Ovary (tissue), 9 donors: Measurements from ENCODE around the gene THBS1. TPM values are rescaled to one million over a fixed set of nuclear protein-coding genes. Genes with fewer than 3 reads are reported as not detected.

Experiments used
- DNase-seq, 5 donors: peaks; one replicate each; pipeline ENCODE4 v3.0.0-alpha.2; 2019 to 2020
- H3K27ac ChIP-seq, 2 donors: fragments of 200-600 bp; one replicate each; pipeline versions ENCODE4 v1.5.1 to v1.8.0; 2019 to 2022
- H3K27me3 ChIP-seq: fragments of 200-600 bp; one replicate; pipeline ENCODE4 v1.8.0; 2022
- H3K36me3 ChIP-seq: fragments of 200-600 bp; sonication (generic); one replicate; pipeline ENCODE4 v1.5.1; 2019
- H3K4me1 ChIP-seq: one replicate; pipeline ENCODE4 v1.8.1; 2013; ENCODE audit warnings: mild to moderate bottlenecking, moderate library complexity; ENCODE audit not compliant: insufficient read depth
- H3K4me3 ChIP-seq: fragments of 200-600 bp; sonication (generic); one replicate; pipeline ENCODE4 v1.5.1; 2017
- H3K9me3 ChIP-seq, 2 donors: fragments of 200-600 bp in 1 of 2; sonication (generic) in 1 of 2; one replicate each; pipeline versions ENCODE4 v1.5.1 to v1.8.1; 2013 to 2019; ENCODE audit warnings: mild to moderate bottlenecking in 1 of 2, moderate library complexity in 1 of 2
- EP300 ChIP-seq: sonication (generic); formaldehyde crosslinking; IDR thresholded peaks from one replicate; pipeline ENCODE4 v1.6.1; 2017; ENCODE audit warnings: antibody characterized with exemption
- POLR2A ChIP-seq: fragments of 450-650 bp; IDR thresholded peaks from one replicate; pipeline ENCODE4 v1.6.1; 2017; ENCODE audit warnings: antibody characterized with exemption, mild to moderate bottlenecking, moderate library complexity
- WGBS, 3 donors: extraction: QIAGEN DNeasy Blood & Tissue Kit in 1 of 3; methylation state at CpG; one replicate each; pipeline versions ENCODE4 v1.1.5 to v1.1.7; 2013 to 2017; 5-methylcytosine and 5-hydroxymethylcytosine counted together
- intact Hi-C, 4 donors: fragments of 100-400 bp; cut with DNase I; formaldehyde crosslinking; loops; one replicate each; pipeline versions ENCODE4 v1.11.0 to v1.15.1; 2022 to 2023
- polyA plus RNA-seq, 2 donors: library from polyadenylated mRNA; stranded (reverse); fragments of 200-250 nt in 1 of 2; fragments of 350-450 nt in 1 of 2; fragmentation: Illumina TruSeq in 1 of 2; extraction: RNeasy Lipid Tissue Mini Kit (QIAGEN cat#74804) in 1 of 2; gene quantifications; one replicate each; pipeline ENCODE4 v1.2.3, GENCODE V29; 2013 to 2014
- total RNA-seq, 7 donors: library from RNA; depleted of rRNA in 2 of 7; stranded (reverse); fragments of >200 nt in 2 of 7; fragmentation: NEBNext Ultra II Directional in 3 of 7; extraction: Animal tissue kit (Norgen Biotek cat#: 25700) in 3 of 7; gene quantifications; one replicate each; pipeline versions ENCODE4 v1.1.0 to v1.2.4, GENCODE V29; 2016 to 2023
- TF ChIP-seq, protein P1 (sequence below), 3 donors: fragments of 450-650 bp in 2 of 3; fragments of 200-600 bp in 1 of 3; IDR thresholded peaks; one replicate each; pipeline versions ENCODE4 v1.5.1 to v1.8.0; 2016 to 2022; ENCODE audit warnings: antibody characterized with exemption in 3 of 3, mild to moderate bottlenecking in 1 of 3
- donor health status: DM: no; HTN: no; CAD: no; lungs with moderate emphysema.
- donor health status: DM: no; HTN: no; CAD: no.
- donor health status: Bipolar disorder and iron deficiency.
- donor health status: DM: yes; HTN: yes; CAD: no.
- donor health status: DM: no; HTN: no; CAD: no.
- donor health status: DM: yes; HTN: yes; CAD: no.

The THBS1 gene
- total and polyA plus RNA-seq, 9 donors: 53.6 to 428 (median 154) TPM

DNA sequence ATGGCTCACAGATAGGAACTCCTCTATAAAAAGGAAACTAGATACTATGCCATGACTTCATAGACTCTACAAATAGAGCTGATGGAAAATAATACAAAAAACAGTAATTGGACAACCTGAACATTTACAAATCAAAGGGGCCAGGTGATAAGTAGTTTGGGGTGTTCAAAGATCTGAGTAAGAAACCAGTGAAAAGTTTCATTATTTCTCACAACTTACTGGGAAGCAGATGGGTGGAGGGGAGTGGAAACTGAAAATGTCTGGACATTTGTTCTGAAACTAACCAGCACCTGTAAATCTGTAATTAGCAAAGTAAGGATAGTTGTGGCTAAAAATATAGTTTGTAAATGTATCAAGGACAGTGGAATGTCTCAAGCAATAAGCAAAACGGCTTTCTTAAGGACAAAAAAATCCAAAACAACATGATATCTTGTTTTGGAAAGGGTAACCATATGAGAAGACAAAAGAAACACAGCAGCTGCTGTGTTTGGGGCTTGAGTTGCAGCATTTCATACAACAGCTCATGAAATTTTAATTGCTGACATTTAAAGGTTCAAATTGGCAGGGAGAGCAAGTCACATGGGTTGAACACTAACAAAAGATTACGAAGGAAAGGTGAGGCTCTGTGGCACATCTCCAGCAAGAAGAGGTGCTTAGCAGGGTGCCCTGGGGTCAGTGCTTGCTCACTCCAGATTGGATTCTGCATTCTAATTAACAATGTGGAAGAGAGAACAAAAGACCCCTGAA, 26.8 kb upstream of the THBS1 start:
- H3K36me3 ChIP-seq: no peaks in the 10 kb centered on the region
- 8 to 21% (median 17%) methylated on average over 2 of the region's 2 CpGs for WGBS, 3 donors
- peaks cover 9% of the 10 kb centered on the region for H3K4me1 ChIP-seq
- no peaks in the 10 kb centered on the region for H3K9me3 ChIP-seq
- intact Hi-C loops: no loop called here
- TF ChIP-seq EP300 (no peak), POLR2A (no peak)
- TF ChIP-seq, protein P1, sequence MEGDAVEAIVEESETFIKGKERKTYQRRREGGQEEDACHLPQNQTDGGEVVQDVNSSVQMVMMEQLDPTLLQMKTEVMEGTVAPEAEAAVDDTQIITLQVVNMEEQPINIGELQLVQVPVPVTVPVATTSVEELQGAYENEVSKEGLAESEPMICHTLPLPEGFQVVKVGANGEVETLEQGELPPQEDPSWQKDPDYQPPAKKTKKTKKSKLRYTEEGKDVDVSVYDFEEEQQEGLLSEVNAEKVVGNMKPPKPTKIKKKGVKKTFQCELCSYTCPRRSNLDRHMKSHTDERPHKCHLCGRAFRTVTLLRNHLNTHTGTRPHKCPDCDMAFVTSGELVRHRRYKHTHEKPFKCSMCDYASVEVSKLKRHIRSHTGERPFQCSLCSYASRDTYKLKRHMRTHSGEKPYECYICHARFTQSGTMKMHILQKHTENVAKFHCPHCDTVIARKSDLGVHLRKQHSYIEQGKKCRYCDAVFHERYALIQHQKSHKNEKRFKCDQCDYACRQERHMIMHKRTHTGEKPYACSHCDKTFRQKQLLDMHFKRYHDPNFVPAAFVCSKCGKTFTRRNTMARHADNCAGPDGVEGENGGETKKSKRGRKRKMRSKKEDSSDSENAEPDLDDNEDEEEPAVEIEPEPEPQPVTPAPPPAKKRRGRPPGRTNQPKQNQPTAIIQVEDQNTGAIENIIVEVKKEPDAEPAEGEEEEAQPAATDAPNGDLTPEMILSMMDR (IDR thresholded peaks at IDR 0.05): no peak
- no peak overlapping the region for H3K27ac ChIP-seq
- no peak overlapping the region for H3K4me3 ChIP-seq
- H3K27me3 ChIP-seq: no peaks in the 10 kb centered on the region
- DNase-seq: no peak

DNA sequence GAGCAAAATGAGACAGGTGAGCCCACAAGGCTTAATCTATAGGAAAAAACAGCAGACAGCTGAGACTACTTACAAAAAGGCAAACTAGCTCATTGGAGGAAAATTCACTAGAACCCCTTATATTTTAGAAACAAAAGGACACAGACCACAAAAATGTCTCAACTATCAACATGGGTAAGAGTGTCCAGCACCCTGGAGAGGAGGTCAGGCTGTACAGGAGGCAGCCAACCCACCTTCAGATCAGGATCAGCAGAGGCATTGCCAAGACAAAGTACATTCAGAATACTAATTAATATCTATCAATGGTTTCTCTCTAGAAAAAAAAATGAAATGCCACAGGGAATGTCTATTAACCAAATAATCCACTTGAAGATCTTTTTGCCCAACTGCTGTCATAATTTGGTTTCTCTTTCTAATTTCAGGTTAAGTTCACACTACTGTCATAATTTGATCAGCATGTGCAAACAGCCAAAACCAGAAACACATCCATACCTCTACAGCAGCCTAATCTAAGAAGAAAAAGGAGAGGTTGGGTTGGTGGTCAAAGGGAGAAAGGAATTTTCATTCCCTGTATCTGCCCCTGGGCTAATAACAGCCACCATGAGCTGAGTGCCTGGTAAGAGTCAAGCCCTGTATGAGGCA, 26.0 kb upstream of the THBS1 start:
- H3K36me3 ChIP-seq: no peaks in the 10 kb centered on the region
- TF ChIP-seq EP300 (no peak), POLR2A (no peak)
- H3K4me3 ChIP-seq: no peak overlapping the region
- no peak overlapping the region for H3K27ac ChIP-seq
- peaks cover 9% of the 10 kb centered on the region for H3K4me1 ChIP-seq
- no peaks in the 10 kb centered on the region for H3K9me3 ChIP-seq
- H3K27me3 ChIP-seq: no peaks in the 10 kb centered on the region
- DNase-seq: no peak
- intact Hi-C loops: no loop called here

DNA sequence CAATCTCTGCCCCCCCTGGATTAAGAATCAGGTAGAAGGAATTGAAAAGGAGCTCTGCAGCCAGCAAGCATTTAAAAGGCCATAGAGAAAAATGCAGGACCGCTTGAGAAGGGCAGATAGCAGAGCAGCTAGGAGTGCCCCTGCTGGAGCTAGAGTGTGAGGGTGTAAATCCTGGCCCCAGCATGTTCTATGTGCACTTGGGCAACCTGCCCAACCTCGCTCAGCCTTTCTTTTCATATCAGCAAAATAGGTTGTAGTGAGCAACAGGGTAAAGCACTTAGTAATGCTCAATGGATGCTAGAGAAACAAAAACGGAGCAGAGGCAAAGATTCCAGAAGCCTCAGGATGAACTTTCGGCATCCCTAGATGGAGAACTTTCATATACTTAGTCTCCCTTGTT, 25.0 kb upstream of the THBS1 start:
- no peaks in the 10 kb centered on the region for H3K27me3 ChIP-seq
- H3K4me3 ChIP-seq: no peak overlapping the region
- no peak overlapping the region for H3K27ac ChIP-seq
- DNase-seq: no peak
- H3K9me3 ChIP-seq: no peaks in the 10 kb centered on the region
- intact Hi-C loops: no loop called here
- WGBS, 3 donors: 46 to 59% (median 58%) methylated on average over 4 of the region's 4 CpGs
- H3K36me3 ChIP-seq: no peaks in the 10 kb centered on the region
- H3K4me1 ChIP-seq: peaks cover 9% of the 10 kb centered on the region
- TF ChIP-seq, protein P1 (IDR thresholded peaks at IDR 0.05): no peak
- TF ChIP-seq EP300 (no peak), POLR2A (no peak)

DNA sequence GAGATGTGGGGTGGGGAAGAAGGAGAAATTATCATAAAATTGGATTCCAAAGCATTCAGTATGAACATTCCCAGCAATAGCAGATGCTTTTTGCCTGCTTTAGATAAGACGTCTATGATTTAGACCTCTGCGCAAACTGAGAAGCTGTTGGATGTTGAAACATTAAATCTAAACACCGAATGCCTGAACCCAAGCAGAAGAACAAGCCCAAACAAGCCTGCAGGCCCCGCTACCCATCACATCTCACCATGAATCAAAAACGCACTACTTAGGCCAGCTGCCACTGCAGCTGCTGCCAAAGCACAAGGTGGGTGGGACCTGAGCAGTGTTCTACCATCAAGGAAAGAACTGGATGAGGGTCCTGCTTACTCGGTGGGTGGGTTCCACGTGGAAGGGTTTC, 24.4 kb upstream of the THBS1 start:
- TF ChIP-seq POLR2A (no peak), EP300 (no peak)
- TF ChIP-seq, protein P1 (IDR thresholded peaks at IDR 0.05): no peak
- Histone ChIP-seq H3K27ac (no peak overlapping the region), H3K4me3 (no peak overlapping the region), H3K9me3 (no peaks in the 10 kb centered on the region), H3K36me3 (no peaks in the 10 kb centered on the region), H3K4me1 (peaks cover 9% of the 10 kb centered on the region), H3K27me3 (no peaks in the 10 kb centered on the region)
- no peak for DNase-seq
- 23 to 47% (median 39%) methylated on average over 7 of the region's 7 CpGs for WGBS, 3 donors
- intact Hi-C loops: no loop called here

DNA sequence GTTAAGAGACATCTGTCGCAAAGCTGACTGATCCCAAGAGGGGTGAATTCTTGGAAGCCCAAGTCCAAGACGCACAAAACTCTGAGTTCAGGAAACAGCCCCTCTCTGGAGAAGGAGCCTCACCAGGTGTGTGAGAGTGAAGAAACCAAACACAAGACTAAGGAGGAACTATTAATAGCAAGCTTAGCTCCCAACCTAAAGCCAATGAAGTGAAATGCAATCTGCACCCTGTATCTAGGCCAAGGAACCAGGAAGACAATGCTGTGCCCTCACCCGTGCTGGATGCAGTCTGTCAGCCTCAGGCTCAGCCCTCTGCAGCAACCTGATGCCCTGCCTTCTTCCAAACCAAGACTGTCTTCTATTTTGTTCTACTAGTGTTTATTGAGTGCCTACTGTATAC, 22.5 kb upstream of the THBS1 start:
- TF ChIP-seq, protein P1 (IDR thresholded peaks at IDR 0.05): no peak
- no peak for TF ChIP-seq EP300
- TF ChIP-seq POLR2A: no peak
- no peaks in the 10 kb centered on the region for H3K9me3 ChIP-seq
- 83 to 93% (median 90%) methylated on average over 3 of the region's 3 CpGs for WGBS, 3 donors
- H3K4me3 ChIP-seq: no peak overlapping the region
- no peak overlapping the region for H3K27ac ChIP-seq
- DNase-seq: no peak
- intact Hi-C loops: no loop called here
- no peaks in the 10 kb centered on the region for H3K27me3 ChIP-seq
- H3K36me3 ChIP-seq: no peaks in the 10 kb centered on the region
- peaks cover 6% of the 10 kb centered on the region for H3K4me1 ChIP-seq
